ENCODE results near the gene TLX2. TPM values are rescaled to one million over a fixed set of nuclear protein-coding genes. Genes with fewer than 3 reads are reported as not detected.

The TLX2 gene
- total RNA-seq, 1 donor from 2014 or later, result not detected

- DNase-seq (ENCODE audit: low spot score), result peak; percentile 99
- intact Hi-C loops (cut with DNase I), result loop anchor here (1.0 kb wide), 1 partner anchor 22 kb away; the partner anchor contains the start of genes AUP1 and HTRA2
These were observed 6.9 kb upstream of the TLX2 start, which contains the start of gene PCGF1 for GRCh38 chr2:74507145-74507925. Gene PCGF1, minus strand, starts transcription at chr2:74507695. Its CDS starts 27 bp downstream, at chr2:74507668.

GRCh38 chr2:74507926-74508520 lies 6.2 kb upstream of the TLX2 start:
- DNase-seq (ENCODE audit: low spot score), result no peak
- intact Hi-C loops (cut with DNase I), result loop anchor here (1.0 kb wide), 1 partner anchor 21 kb away; the partner anchor contains the start of genes AUP1 and HTRA2

- intact Hi-C loops (cut with DNase I), result no loop called here
- no peak for DNase-seq (ENCODE audit: low spot score)
These were observed 4.0 kb upstream of the TLX2 start for GRCh38 chr2:74510272-74510671.

- DNase-seq (ENCODE audit: low spot score), result no peak
These were observed 2.9 kb upstream of the TLX2 start for GRCh38 chr2:74511104-74511989.

GRCh38 chr2:74512744-74513604 lies 1.3 kb upstream of the TLX2 start:
- intact Hi-C loops (cut with DNase I), result no loop called here

More at GRCh38 chr2:74511104-74511989, 2.9 kb upstream of the TLX2 start:
- intact Hi-C loops (cut with DNase I), result no loop called here

GRCh38 chr2:74513605-74514367 lies 464 bp upstream of the TLX2 start:
- DNase-seq (ENCODE audit: low spot score), result no peak
- intact Hi-C loops (cut with DNase I), result no loop called here

More at GRCh38 chr2:74512744-74513604, 1.3 kb upstream of the TLX2 start:
- no peak for DNase-seq (ENCODE audit: low spot score)

- DNase-seq (ENCODE audit: low spot score), result no peak
- intact Hi-C loops (cut with DNase I), result no loop called here
These were observed 1.2 kb downstream of the TLX2 start for GRCh38 chr2:74515271-74515980.

- intact Hi-C loops (cut with DNase I), result no loop called here
- peak; percentile 87 for DNase-seq (ENCODE audit: low spot score)
These were observed 1.9 kb downstream of the TLX2 start for GRCh38 chr2:74515981-74516633.

- intact Hi-C loops (cut with DNase I), result no loop called here
- no peak for DNase-seq (ENCODE audit: low spot score)
These were observed 2.4 kb downstream of the TLX2 start for GRCh38 chr2:74516650-74517049.

GRCh38 chr2:74522516-74522915 lies 8.3 kb downstream of the TLX2 start:
- intact Hi-C loops (cut with DNase I), result loop anchor here (10.0 kb wide), 1 partner anchor 132 kb away; the partner anchor contains the start of gene SEMA4F
- DNase-seq (ENCODE audit: low spot score), result peak; percentile 49

GRCh38 chr2:74524005-74524404 lies 9.8 kb downstream of the TLX2 start:
- intact Hi-C loops (cut with DNase I), result loop anchor here (10.0 kb wide), 1 partner anchor 131 kb away; the partner anchor contains the start of gene SEMA4F
- peak; percentile 36 for DNase-seq (ENCODE audit: low spot score)

GRCh38 chr2:74524955-74525716 lies 10.9 kb downstream of the TLX2 start:
- intact Hi-C loops (cut with DNase I), result loop anchor here (5.0 to 10.0 kb wide), 2 partner anchors 62 to 130 kb away; partner anchors contain the start of gene SEMA4F

GRCh38 chr2:74525717-74526648 lies 11.7 kb downstream of the TLX2 start, which contains the start of gene DQX1:
Gene DQX1, minus strand, starts transcription at chr2:74526231. Its CDS starts 502 bp downstream, at chr2:74525729.
- DNase-seq (ENCODE audit: low spot score), result peak; percentile 46
- intact Hi-C loops (cut with DNase I), result loop anchor here (5.0 to 10.0 kb wide), 2 partner anchors 61 to 129 kb away; partner anchors contain the start of gene SEMA4F

More at GRCh38 chr2:74524955-74525716, 10.9 kb downstream of the TLX2 start:
- peak; percentile 61 for DNase-seq (ENCODE audit: low spot score)

GRCh38 chr2:74526649-74527230 lies 12.5 kb downstream of the TLX2 start:
- DNase-seq (ENCODE audit: low spot score), result peak; percentile 50
- intact Hi-C loops (cut with DNase I), result loop anchor here (5.0 to 10.0 kb wide), 2 partner anchors 61 to 128 kb away; partner anchors contain the start of gene SEMA4F
